Activated B cell treated with CpG ODN at 0.5 μM for 24 hours (primary cell): ENCODE data around the gene NOS1AP. TPM values are rescaled to one million over a fixed set of nuclear protein-coding genes. Genes with fewer than 3 reads are reported as not detected.

ENCODE experiments used
- ATAC-seq: fragments of 200-7000 bp; cut with Tn5 transposase; one replicate; pipeline ENCODE4 v1.10.0; 2021; ENCODE audit warnings: low read depth, mild to moderate bottlenecking, moderate library complexity
- CTCF ChIA-PET: fragments of 350-600 bp; sonication (Branson Sonifier 250); formaldehyde crosslinking; loops from one replicate; lab custom pipeline; 2021; ENCODE audit warnings: antibody characterized with exemption; lab: Charles Lee
- POLR2A ChIA-PET: fragments of 350-600 bp; sonication (Branson Sonifier 250); formaldehyde crosslinking; loops from one replicate; lab custom pipeline; 2021; ENCODE audit warnings: antibody characterized with exemption; lab: Charles Lee
- DNase-seq: peaks from one replicate; pipeline ENCODE4 v3.0.0; 2022
- H3K27ac Mint-ChIP-seq: one replicate; pipeline ENCODE4 v1.8.0; 2020; ENCODE audit warnings: mixed read lengths
- H3K27me3 Mint-ChIP-seq: one replicate; pipeline ENCODE4 v1.8.0; 2021; ENCODE audit warnings: mixed read lengths
- H3K36me3 Mint-ChIP-seq: one replicate; pipeline ENCODE4 v1.8.0; 2021; ENCODE audit warnings: low read depth, mixed read lengths
- H3K4me1 Mint-ChIP-seq: one replicate; pipeline ENCODE4 v1.8.0; 2021; ENCODE audit warnings: mixed read lengths
- H3K4me3 Mint-ChIP-seq: one replicate; pipeline ENCODE4 v1.8.0; 2020; ENCODE audit warnings: mild to moderate bottlenecking, mixed read lengths
- H3K9me3 Mint-ChIP-seq: one replicate; pipeline ENCODE4 v1.8.0; 2020; ENCODE audit warnings: mixed read lengths
- intact Hi-C: fragments of 100-400 bp; cut with micrococcal nuclease; formaldehyde crosslinking; loops from one replicate; pipeline ENCODE4 v1.15.1; 2024
- total RNA-seq: library from RNA; stranded (reverse); gene quantifications from 2 replicates; pipeline ENCODE4 v1.2.3, GENCODE V29; 2022
- TF ChIP-seq, protein P1 (sequence below): fragments of 200-600 bp; IDR thresholded peaks from one replicate; pipeline ENCODE4 v1.8.0; 2022; ENCODE audit warnings: antibody characterized with exemption, mild to moderate bottlenecking

NOS1AP gene
- total RNA-seq, 1 donor from 2014 or later, result not detected

DNA sequence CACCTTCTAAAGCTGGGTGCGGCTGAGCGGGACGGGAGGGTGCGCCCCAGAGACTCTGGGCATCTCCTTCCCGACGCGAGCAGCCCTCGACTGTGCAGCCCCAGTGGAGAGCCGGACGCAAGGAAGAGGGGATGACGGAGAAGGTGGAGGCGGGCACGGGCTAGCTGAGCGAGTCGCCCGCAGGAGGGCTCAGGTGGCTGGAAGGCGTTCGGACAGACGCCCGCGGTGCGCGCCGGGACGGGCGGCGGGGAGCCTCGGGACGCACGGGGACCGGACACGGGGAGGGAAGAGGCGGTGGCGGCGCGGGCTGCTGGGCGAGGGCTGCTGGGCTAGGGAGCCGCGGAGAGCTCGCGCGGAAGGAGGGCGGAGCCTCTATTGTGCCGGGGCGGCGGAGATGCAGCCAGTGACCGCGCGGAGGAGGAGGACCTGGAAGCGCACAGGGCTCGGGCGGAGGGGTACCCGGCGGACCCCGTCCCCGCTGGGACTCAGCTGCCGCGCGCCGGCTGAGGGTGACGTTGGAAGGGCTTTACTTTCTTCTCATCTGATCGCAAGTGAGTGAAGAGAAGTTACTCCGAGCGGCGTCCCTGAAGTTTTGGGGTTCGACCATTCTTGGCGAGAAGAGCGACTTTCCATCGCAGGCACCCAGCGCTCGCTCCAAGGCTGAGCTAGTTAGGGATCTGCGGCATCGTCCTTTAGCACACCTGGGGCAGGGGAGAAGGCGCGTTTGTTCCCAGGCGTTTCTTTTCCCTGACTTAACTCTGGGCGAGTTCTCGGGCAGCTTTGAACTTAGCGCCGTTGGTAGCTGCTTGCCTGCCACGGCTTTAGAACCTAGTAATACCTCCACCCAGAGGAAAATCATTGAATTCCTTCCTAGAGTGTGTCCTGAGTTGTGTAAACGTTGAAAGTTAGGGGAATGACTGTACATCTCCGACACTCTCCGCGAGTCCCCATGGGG is 45.7 kb upstream of the NOS1AP start, which contains the start of gene OLFML2B:
Gene OLFML2B (minus strand): TSS at position 323 of the 955 bp plus-strand sequence. CDS start 439 bp downstream, outside the sequence.
- H3K4me3 Mint-ChIP-seq, result peak within 1 kb of the TSS; percentile 77
- ATAC-seq, result peak; percentile 60
- TF ChIP-seq, protein P1, sequence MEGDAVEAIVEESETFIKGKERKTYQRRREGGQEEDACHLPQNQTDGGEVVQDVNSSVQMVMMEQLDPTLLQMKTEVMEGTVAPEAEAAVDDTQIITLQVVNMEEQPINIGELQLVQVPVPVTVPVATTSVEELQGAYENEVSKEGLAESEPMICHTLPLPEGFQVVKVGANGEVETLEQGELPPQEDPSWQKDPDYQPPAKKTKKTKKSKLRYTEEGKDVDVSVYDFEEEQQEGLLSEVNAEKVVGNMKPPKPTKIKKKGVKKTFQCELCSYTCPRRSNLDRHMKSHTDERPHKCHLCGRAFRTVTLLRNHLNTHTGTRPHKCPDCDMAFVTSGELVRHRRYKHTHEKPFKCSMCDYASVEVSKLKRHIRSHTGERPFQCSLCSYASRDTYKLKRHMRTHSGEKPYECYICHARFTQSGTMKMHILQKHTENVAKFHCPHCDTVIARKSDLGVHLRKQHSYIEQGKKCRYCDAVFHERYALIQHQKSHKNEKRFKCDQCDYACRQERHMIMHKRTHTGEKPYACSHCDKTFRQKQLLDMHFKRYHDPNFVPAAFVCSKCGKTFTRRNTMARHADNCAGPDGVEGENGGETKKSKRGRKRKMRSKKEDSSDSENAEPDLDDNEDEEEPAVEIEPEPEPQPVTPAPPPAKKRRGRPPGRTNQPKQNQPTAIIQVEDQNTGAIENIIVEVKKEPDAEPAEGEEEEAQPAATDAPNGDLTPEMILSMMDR, result no peak
- CTCF ChIA-PET, result no interaction called here
- peaks cover 16% of the 10 kb centered on the region for H3K4me1 Mint-ChIP-seq
- intact Hi-C loops, result no loop called here
- H3K9me3 Mint-ChIP-seq, result no peaks in the 10 kb centered on the region
- no peak within 1 kb of the TSS for H3K27ac Mint-ChIP-seq
- no peaks in the 10 kb centered on the region for H3K36me3 Mint-ChIP-seq
- peaks cover 43% of the 10 kb centered on the region for H3K27me3 Mint-ChIP-seq
- no peak for DNase-seq
- POLR2A ChIA-PET, result no interaction called here

DNA sequence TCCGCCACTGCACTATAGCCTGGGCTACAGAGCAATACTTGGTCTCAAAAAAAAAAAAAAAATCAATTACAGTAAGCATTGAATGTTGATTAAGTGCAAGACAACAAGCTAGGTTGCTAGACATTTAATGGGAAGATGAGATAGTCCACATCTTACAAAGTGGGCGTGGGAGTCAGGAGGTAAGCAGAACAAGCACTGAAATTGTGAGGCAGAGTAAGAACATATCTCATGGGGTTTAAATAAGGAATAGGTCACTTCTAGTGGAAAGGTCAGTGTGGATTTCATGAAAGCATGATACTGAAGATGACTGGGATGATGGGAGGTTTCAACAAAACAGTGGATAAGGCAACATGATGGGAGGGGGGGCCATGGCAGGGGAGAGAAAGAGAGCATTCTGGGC is 44.0 kb upstream of the NOS1AP start:
- TF ChIP-seq, protein P1, result no peak
- CTCF ChIA-PET, result no interaction called here
- peaks cover 43% of the 10 kb centered on the region for H3K27me3 Mint-ChIP-seq
- H3K9me3 Mint-ChIP-seq, result no peaks in the 10 kb centered on the region
- ATAC-seq (no peak), DNase-seq (no peak)
- H3K36me3 Mint-ChIP-seq, result no peaks in the 10 kb centered on the region
- POLR2A ChIA-PET, result no interaction called here
- H3K27ac Mint-ChIP-seq, result no peak overlapping the region
- peaks cover 16% of the 10 kb centered on the region for H3K4me1 Mint-ChIP-seq
- intact Hi-C loops, result no loop called here
- no peak overlapping the region for H3K4me3 Mint-ChIP-seq

DNA sequence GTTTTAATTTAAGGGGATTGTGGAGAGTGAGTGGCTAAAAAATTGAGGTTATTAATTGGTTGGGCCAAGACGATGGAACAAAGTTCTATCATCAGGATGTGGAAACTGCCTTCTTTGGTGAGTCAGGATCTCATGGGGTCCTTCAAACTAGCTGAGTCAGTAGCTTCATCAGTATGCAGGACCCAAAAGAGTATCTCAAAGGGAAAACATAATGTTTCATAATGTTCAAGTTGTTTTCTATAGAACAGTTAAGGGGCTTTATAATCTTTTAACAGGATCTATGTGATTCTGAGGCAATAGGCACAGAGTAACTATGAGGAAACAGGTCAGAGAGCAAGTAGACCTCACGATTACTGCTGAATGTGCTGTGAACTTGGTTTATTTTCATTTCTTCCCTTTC is 42.6 kb upstream of the NOS1AP start:
- H3K9me3 Mint-ChIP-seq, result no peaks in the 10 kb centered on the region
- ChIA-PET CTCF (no interaction called here), POLR2A (no interaction called here)
- no peak overlapping the region for H3K4me3 Mint-ChIP-seq
- peaks cover 16% of the 10 kb centered on the region for H3K4me1 Mint-ChIP-seq
- intact Hi-C loops, result no loop called here
- no peaks in the 10 kb centered on the region for H3K36me3 Mint-ChIP-seq
- no peak for ATAC-seq
- no peak overlapping the region for H3K27ac Mint-ChIP-seq
- H3K27me3 Mint-ChIP-seq, result peaks cover 39% of the 10 kb centered on the region
- DNase-seq, result no peak
- TF ChIP-seq, protein P1, result no peak

DNA sequence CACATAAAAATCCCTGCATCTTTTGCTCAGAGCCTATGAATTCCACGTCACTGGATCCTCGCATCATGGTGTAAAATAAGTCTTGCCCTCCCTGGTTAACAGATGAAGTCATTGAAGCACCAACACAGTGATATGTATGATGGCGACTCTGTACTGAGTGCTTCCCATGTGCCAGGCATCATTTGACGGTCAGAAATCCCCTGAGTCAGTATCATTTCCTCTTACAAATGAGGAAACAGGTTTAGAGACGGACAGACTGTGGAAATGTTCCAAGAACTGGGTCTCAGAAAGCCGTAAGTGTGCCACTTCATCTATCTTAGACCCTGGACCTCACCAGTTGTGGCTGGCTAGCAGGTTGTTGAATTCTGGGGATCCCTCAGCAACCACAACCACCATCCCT is 40.8 kb upstream of the NOS1AP start:
- no peak overlapping the region for H3K4me3 Mint-ChIP-seq
- ChIA-PET CTCF (no interaction called here), POLR2A (no interaction called here)

GRCh38 chr1:162029157-162029556 is 40.3 kb upstream of the NOS1AP start:
- Mint-ChIP-seq H3K9me3 (no peaks in the 10 kb centered on the region), H3K4me3 (no peak overlapping the region), H3K4me1 (peaks cover 4% of the 10 kb centered on the region), H3K27ac (no peak overlapping the region), H3K27me3 (peaks cover 41% of the 10 kb centered on the region), H3K36me3 (no peaks in the 10 kb centered on the region)
- intact Hi-C loops, result no loop called here
- DNase-seq (no peak), ATAC-seq (no peak)
- TF ChIP-seq, protein P1, result no peak
- ChIA-PET CTCF (no interaction called here), POLR2A (no interaction called here)

More for the DNA sequence above, 40.8 kb upstream of the NOS1AP start:
- TF ChIP-seq, protein P1, result no peak
- Mint-ChIP-seq H3K27me3 (peaks cover 40% of the 10 kb centered on the region), H3K4me1 (peaks cover 7% of the 10 kb centered on the region), H3K36me3 (no peaks in the 10 kb centered on the region), H3K9me3 (no peaks in the 10 kb centered on the region), H3K27ac (no peak overlapping the region)
- DNase-seq, result no peak
- peak; percentile 31 for ATAC-seq
- intact Hi-C loops, result no loop called here
